ENCODE measurements around the gene FGFR3. TPM values are rescaled to one million over a fixed set of nuclear protein-coding genes. Genes with fewer than 3 reads are reported as not detected.
A peak's percentile ranks its signal among the peaks of the same experiment; 100 is the strongest.

Gene FGFR3
- total and polyA plus RNA-seq, 9 of the 15 experiments (the other 6 are each of a cell fraction or from before 2014, with no cell fraction given), result 1.2 to 60.4 (median 12.7) TPM

DNA sequence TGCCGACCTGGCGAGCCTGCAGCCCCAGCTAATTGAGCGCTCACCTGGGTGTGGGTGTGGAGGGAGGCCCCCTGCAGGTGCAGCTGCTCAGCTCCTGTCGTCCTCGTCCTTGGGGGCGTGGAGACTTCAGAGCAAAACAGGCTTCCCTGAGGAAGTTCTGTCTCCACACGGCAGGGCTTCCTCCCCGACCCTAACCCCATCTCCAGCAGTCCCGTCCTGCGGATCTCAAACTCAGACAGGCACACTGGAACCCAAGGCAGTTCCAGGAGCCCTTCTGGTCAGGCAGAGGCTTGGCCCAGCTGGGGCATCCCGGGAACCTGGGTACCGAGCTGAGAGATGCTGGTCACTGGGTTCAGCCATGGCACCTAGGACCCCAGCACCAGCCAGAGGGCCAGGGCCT, 47.4 kb upstream of the FGFR3 start:
- POLR2A ChIA-PET, result interaction anchor here (0.9 to 1.4 kb wide), 4 partner anchors 9 to 49 kb away, joined by 3 to 4 read pairs (median 4); partner anchors contain the start of genes TACC3 and TMEM129
- TF ChIP-seq HNRNPH1 (optimal IDR thresholded peaks at IDR 0.05; ENCODE audit: low read depth, low read length) (no peak), KDM4B (IDR thresholded peaks at IDR 0.05; ENCODE audit: borderline replicate concordance in 2 of 2, low read depth in 1 of 2) (no peak), FOXJ2 (tag; IDR thresholded peaks at IDR 0.05) (no peak), ZNF134 (CRISPR knock-in tag; conservative IDR thresholded peaks at IDR 0.05) (no peak), POLR2AphosphoS2 (IDR thresholded peaks at IDR 0.05; ENCODE audit: low read length) (peak; percentile 75), POLR2A (conservative IDR thresholded peaks at IDR 0.05) (peak; percentile 46; the same call in 1 of the 2 replicates), RB1 (IDR thresholded peaks at IDR 0.05; ENCODE audit: low read depth) (no peak), ZNF12 (CRISPR knock-in tag; IDR thresholded peaks at IDR 0.05) (no peak), DPF2 (IDR thresholded peaks at IDR 0.05) (no peak), ZNF384 (IDR thresholded peaks at IDR 0.05; ENCODE audit: low read depth, low read length) (no peak), ETV1 (tag; conservative IDR thresholded peaks at IDR 0.05; ENCODE audit: low read depth) (no peak), COPS2 (conservative IDR thresholded peaks at IDR 0.05) (no peak)
- TF ChIP-seq, protein P1, sequence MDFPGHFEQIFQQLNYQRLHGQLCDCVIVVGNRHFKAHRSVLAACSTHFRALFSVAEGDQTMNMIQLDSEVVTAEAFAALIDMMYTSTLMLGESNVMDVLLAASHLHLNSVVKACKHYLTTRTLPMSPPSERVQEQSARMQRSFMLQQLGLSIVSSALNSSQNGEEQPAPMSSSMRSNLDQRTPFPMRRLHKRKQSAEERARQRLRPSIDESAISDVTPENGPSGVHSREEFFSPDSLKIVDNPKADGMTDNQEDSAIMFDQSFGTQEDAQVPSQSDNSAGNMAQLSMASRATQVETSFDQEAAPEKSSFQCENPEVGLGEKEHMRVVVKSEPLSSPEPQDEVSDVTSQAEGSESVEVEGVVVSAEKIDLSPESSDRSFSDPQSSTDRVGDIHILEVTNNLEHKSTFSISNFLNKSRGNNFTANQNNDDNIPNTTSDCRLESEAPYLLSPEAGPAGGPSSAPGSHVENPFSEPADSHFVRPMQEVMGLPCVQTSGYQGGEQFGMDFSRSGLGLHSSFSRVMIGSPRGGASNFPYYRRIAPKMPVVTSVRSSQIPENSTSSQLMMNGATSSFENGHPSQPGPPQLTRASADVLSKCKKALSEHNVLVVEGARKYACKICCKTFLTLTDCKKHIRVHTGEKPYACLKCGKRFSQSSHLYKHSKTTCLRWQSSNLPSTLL (IDR thresholded peaks at IDR 0.05), result no peak
- TF ChIP-seq, protein P2, sequence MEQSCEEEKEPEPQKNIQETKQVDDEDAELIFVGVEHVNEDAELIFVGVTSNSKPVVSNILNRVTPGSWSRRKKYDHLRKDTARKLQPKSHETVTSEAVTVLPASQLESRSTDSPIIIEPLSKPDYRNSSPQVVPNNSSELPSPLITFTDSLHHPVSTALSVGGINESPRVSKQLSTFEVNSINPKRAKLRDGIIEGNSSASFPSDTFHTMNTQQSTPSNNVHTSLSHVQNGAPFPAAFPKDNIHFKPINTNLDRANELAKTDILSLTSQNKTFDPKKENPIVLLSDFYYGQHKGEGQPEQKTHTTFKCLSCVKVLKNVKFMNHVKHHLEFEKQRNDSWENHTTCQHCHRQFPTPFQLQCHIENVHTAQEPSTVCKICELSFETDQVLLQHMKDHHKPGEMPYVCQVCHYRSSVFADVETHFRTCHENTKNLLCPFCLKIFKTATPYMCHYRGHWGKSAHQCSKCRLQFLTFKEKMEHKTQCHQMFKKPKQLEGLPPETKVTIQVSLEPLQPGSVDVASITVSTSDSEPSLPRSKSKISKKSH (CRISPR knock-in tag; IDR thresholded peaks at IDR 0.05), result no peak
- TF ChIP-seq, protein P3, sequence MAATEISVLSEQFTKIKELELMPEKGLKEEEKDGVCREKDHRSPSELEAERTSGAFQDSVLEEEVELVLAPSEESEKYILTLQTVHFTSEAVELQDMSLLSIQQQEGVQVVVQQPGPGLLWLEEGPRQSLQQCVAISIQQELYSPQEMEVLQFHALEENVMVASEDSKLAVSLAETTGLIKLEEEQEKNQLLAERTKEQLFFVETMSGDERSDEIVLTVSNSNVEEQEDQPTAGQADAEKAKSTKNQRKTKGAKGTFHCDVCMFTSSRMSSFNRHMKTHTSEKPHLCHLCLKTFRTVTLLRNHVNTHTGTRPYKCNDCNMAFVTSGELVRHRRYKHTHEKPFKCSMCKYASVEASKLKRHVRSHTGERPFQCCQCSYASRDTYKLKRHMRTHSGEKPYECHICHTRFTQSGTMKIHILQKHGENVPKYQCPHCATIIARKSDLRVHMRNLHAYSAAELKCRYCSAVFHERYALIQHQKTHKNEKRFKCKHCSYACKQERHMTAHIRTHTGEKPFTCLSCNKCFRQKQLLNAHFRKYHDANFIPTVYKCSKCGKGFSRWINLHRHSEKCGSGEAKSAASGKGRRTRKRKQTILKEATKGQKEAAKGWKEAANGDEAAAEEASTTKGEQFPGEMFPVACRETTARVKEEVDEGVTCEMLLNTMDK (IDR thresholded peaks at IDR 0.05; ENCODE audit: borderline replicate concordance, insufficient read depth, low read depth, low read length, poor library complexity, severe bottlenecking), result peak; percentile 29
- CTCF ChIA-PET (ENCODE audit: low intra/inter-chr PET ratio), result interaction anchor here (6.2 kb wide), 1 partner anchor 64 kb away, joined by 94 read pairs; no protein-coding TSS in a partner anchor
- FAIRE-seq (no peak), DNase-seq (ENCODE audit: extremely low read depth in 1 of 4, low spot score in 3 of 4) (no peak), ATAC-seq (0 out of 3 replicates have a peak, but pooled peaks have one; percentile 1)
- Histone ChIP-seq H2AFZ (ENCODE audit: low read depth, low read length) (no peak overlapping the region), H3K4me1 (replicated peaks in 1 of 2; ENCODE audit: control insufficient read depth in 2 of 2, insufficient read depth in 2 of 2, low read length in 2 of 2) (peaks cover 0 to 70% of the 10 kb centered on the region in 2 experiments; a peak in 2 of 5 replicates), H4K20me1 (replicated peaks; ENCODE audit: control insufficient read depth, insufficient read depth, low read length) (no peaks in the 10 kb centered on the region), H3K9ac (ENCODE audit: insufficient read depth in 1 of 2, low read depth in 2 of 2, low read length in 2 of 2) (peak overlapping the region in 1 of 2 experiments; percentile 32; a peak in 1 of 4 replicates), H3K9me3 (replicated peaks; ENCODE audit: control insufficient read depth, insufficient read depth, low read depth, low read length) (no peaks in the 10 kb centered on the region), H3K4me2 (ENCODE audit: insufficient read depth, low read length) (no peak overlapping the region), H3K4me3 (no peak overlapping the region), H3K27ac (ENCODE audit: extremely low read depth, low read depth, low read length) (no peak overlapping the region), H3K9me1 (ENCODE audit: control insufficient read depth, insufficient read depth, low read length) (no peaks in the 10 kb centered on the region), H3K79me2 (ENCODE audit: control insufficient read depth, insufficient read depth, low read length) (no peaks in the 10 kb centered on the region), H3K27me3 (ENCODE audit: control insufficient read depth in 2 of 2, insufficient read depth in 2 of 2, low read length in 2 of 2) (no peaks in the 10 kb centered on the region), H3K36me3 (ENCODE audit: control insufficient read depth, insufficient read depth, low read length) (peaks cover 43% of the 10 kb centered on the region; the same call in 2 of the 3 replicates)
- WGBS (ENCODE audit: insufficient coverage, low coverage, missing lambda C conversion rate), result 62% methylated on average over 9 of the region's 12 CpGs
- intact Hi-C loops (cut with micrococcal nuclease), result loop anchor here (5.0 kb wide), 2 partner anchors 162 to 442 kb away; no protein-coding TSS in a partner anchor
- BruUV-seq (replicated peaks), result no TSS peak
- in situ Hi-C loops (cut with MboI), result no loop called here
